Cardiac septum (tissue), 1 donor: ENCODE results near the gene UQCC5. TPM values are rescaled to one million over a fixed set of nuclear protein-coding genes. Genes with fewer than 3 reads are reported as not detected.

Experiments
- DNase-seq: peaks from one replicate; pipeline ENCODE4 v3.0.0-alpha.2; 2020; ENCODE audit warnings: low spot score
- intact Hi-C: fragments of 100-400 bp; cut with DNase I; formaldehyde crosslinking; loops from one replicate; pipeline ENCODE4 v1.14.0; 2022
- total RNA-seq: library from RNA; stranded (reverse); fragmentation: NEBNext Ultra II Directional; extraction: Animal tissue kit (Norgen Biotek cat#: 25700); gene quantifications from one replicate; pipeline ENCODE4 v1.2.1, GENCODE V29; 2021
- donor health status: DM: no; HTN: no; CAD: no.

Gene UQCC5
- total RNA-seq, 1 donor from 2014 or later: 52.9 TPM

DNA sequence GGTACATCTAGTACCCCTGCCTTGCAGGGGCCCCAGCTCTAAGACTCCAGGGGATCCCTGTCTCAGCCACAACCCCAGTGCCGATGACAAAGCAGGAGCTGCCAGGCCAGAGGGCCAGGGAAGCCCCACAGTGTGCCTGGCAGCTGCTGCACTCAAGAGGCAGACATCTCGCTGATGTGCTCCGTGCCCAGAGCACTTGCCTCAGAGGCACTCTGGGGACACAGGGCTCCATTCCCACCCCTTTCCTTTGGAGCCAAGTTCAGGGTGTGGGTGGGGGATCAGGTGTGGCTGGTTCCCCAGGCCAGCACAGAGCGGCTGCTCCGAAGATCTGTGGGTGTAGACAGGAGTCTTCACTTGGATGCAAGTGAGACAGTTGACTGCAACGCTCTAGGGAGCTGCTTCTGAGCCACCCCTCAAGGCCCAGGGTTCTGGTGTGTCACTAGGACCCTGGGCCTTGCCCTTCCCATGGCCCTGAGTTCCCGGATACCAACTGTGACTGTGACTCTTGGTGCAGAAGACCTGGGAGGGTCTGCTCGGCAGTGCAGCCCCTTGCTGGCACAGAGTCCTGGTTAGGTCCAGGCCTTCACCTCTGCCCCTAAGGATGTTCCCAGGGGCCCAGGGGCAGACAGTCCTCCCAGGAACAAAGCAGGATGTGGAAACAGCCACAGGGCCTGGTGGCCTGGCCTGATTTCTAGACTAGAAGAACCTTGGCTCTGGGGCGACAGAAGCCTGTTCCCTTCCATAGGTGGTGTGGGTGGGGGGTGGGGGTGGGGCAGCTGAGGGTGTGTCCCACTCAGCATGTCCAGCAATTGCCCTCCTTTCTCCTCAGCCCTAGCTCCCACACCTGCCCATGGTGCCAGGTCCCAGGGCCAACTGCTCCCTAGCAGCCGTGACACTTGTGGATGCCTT, 5.2 kb upstream of the UQCC5 start:
- intact Hi-C loops: loop anchor here (2.0 to 10.0 kb wide), 2 partner anchors 48 to 634 kb away; partner anchors contain the start of gene PRKCD
- peak; percentile 77 for DNase-seq

DNA sequence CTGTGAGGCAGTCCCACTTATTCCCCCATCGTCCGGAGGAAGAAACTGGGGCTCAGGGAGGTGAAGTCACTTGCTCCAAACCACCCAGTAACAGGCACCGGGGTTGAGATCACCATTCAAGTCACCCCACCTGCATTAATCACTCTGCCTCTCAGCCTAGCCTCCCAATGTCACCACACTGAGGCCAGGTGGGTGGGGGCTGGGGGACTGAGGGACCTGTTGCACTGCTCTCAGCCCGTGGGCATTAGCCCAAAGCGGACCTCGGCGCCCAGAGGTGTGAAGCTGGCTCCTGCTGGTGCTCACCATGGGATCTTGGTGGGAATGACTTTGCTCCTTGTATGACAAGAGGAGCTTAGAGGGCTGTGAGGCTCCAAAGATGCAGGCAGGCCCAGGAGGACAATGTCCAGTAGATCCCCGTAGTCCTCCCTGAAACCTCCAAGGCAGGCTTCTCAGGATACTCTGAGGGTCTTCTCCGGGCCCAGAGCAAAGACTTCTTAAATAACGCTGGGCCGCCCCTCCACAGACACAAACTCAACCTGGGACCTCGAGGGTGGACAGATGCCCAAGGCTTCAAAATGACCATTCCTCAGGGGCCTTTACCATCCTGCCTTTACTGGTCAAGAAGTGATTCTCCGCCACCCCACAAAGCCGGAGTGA, 4.4 kb upstream of the UQCC5 start:
- intact Hi-C loops: loop anchor here (2.0 to 10.0 kb wide), 2 partner anchors 49 to 633 kb away; partner anchors contain the start of gene PRKCD
- DNase-seq: peak; percentile 73

DNA sequence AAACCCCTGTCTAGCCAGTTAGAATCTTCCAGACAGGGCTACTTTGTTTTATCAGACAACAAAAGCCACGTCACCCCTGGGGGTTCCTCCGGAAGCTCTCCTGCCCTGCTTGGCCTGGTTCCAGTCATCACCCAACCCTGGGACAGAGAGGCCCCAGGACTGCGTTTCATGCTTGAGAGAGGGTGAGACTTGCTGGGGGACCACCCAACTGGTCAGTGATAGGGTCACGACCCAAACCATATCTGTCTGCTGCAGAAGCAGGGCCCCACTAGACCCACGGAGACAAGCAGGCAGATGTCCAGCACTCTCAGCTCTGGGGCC, 3.9 kb upstream of the UQCC5 start:
- peak; percentile 58 for DNase-seq
- intact Hi-C loops: loop anchor here (10.0 kb wide), 1 partner anchor 632 kb away; the partner anchor contains the start of gene PRKCD

DNA sequence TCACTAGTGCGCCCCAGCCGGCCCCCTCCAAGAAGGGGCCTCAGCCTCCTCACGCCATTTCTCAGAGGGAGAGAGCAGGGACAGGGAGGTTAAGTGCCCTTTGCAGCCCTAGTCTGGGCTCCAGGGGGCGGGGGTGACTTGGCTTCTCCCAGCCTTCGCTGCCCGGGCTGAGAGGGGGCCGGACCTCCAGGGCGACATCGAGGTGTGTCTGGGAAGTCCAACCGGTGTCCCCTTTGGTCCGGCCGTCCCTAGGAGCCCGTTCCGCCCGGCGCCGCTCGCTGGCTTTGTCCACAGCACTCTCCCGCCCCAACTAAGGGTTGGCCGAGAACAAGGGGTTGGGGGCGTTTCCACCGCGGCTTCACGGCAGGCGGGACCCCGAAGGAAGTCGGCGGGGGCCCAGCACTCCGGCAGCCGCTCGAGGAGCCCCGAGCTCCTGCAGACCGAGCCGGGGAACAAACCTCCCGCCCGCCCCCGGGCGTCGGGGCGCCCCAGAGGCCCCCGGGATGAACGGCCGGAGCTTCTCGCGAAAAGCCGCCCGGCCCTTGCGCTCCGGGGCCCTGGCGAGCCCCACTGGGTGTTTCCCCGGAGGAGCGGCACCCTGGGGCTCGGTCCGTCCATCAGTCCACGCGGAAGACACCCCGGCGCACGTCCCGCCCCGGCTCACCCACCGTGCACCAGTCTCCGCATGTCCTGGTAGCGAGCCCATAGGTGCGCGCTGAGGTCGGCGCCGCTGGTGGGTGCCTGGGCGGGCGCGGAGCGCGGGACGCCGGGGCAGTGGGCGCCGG, 3.4 kb upstream of the UQCC5 start:
- intact Hi-C loops: loop anchor here (10.0 kb wide), 1 partner anchor 632 kb away; the partner anchor contains the start of gene PRKCD

GRCh38 chr3:52533623-52534280, 2.7 kb upstream of the UQCC5 start, which contains the start of gene NT5DC2:
Gene NT5DC2, minus strand, starts transcription at chr3:52533857. Its CDS starts 120 bp downstream, at chr3:52533737.
- intact Hi-C loops: loop anchor here (10.0 kb wide), 1 partner anchor 631 kb away; the partner anchor contains the start of gene PRKCD
- peak; percentile 80 for DNase-seq

More for the DNA sequence above, 3.4 kb upstream of the UQCC5 start:
- peak; percentile 77 for DNase-seq

DNA sequence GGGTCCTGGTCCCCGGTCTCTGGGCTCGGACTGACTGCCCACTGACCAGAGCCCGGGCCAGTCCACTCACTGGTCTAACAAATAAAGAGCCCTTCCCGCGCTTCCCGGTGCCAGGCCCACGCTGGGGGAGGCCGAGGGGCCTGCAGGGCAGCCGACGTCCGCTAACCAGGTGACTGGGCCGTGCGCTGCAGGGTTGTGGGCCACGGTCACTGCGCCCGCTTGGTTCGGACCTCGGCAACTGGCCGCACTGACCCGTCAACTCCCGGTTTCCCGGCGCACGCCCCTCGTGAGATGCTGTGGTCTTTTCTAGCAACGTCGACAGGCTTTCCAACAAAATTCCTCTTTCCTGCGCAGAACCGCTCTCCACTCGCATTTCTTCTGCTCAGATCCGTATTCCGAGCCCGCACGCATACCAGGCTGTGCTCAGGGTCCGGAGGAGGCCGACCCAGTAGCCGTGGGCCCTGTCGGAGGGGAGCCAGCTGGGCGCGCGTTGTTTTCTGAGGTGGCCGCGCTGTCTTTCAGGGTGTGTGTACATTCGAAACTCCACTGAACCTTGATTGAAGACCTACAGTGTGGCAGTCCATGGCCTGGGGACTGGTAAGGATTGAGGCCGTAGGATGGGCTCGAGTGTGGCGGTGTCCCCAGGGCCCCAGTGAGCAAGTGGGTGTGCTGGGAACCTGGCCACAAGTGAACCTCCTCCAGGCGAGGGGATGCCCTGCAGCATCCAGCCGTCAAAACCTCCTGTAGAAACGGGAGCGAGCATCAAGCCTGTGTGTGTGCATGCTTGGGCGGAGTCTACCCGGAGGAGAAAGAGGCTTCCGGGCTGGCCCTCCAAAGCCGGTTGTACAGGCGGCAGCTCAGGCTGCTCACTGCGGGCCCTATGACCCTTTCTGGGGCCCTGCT, 1.9 kb upstream of the UQCC5 start:
- peak; percentile 77 for DNase-seq
- intact Hi-C loops: loop anchor here (5.0 to 10.0 kb wide), 2 partner anchors 62 to 630 kb away; partner anchors contain the start of gene PRKCD

GRCh38 chr3:52535411-52536111, 844 bp upstream of the UQCC5 start:
- DNase-seq: no peak
- intact Hi-C loops: loop anchor here (2.0 to 10.0 kb wide), 3 partner anchors 63 to 629 kb away; partner anchors contain the start of genes NISCH, PRKCD and TNNC1

DNA sequence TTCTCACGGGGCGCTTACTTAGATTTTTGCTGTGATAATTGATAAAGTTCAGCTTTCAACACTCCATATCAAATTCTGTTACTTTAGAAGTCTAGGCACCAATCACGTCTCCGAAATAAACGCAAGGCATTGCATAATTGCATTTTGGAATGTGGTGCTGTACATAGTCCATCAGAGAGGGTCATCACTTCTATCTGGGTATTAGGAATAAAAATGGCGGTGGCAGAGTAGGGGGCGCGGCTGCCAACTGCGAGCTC, 365 bp upstream of the UQCC5 start:
- intact Hi-C loops: loop anchor here (2.0 to 10.0 kb wide), 3 partner anchors 64 to 629 kb away; partner anchors contain the start of genes NISCH, PRKCD and TNNC1
- DNase-seq: no peak

- no peak for DNase-seq
- intact Hi-C loops: loop anchor here (2.0 to 10.0 kb wide), 3 partner anchors 65 to 628 kb away; partner anchors contain the start of genes NISCH, PRKCD and TNNC1
Observed at GRCh38 chr3:52537165-52537620, 788 bp downstream of the UQCC5 start.

GRCh38 chr3:52537726-52538421, 1.5 kb downstream of the UQCC5 start:
- intact Hi-C loops: loop anchor here (2.0 to 10.0 kb wide), 3 partner anchors 66 to 627 kb away; partner anchors contain the start of genes NISCH, PRKCD and TNNC1
- DNase-seq: no peak

DNA sequence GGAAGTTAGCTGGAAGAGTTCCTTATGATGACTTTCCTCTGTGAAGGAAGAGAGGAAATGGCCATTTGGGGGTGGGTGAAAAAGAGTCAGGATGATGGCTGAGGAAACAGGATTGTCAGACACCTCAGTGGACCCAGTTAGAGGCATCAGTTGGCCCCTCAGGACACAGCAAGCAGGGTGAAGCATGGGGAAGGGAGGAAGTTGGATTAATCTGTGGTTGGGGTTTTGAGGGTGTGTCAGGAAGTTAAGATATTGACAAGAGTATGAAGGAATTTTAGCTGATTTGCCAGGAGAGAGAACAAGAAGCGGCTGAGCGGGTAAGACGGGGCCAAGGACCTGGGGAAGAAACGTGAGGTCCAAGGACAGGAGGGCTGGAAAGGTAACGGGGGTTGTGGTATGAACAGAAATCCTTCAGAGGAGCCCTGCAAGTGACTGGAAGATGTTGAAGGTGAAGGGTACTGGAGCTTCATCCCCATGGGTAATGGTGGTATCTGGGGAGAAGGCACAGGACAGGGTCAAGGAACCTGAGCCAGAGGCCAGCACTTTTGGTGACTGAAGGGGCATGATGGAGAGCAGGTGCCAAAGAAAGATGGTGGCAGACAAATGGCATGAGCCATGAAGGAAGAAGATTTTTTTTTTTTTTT, 2.7 kb downstream of the UQCC5 start:
- intact Hi-C loops: loop anchor here (5.0 to 10.0 kb wide), 2 partner anchors 67 to 626 kb away; partner anchors contain the start of gene PRKCD
- DNase-seq: no peak

GRCh38 chr3:52541050-52541449, 4.6 kb downstream of the UQCC5 start:
- intact Hi-C loops: no loop called here
- DNase-seq: no peak

DNA sequence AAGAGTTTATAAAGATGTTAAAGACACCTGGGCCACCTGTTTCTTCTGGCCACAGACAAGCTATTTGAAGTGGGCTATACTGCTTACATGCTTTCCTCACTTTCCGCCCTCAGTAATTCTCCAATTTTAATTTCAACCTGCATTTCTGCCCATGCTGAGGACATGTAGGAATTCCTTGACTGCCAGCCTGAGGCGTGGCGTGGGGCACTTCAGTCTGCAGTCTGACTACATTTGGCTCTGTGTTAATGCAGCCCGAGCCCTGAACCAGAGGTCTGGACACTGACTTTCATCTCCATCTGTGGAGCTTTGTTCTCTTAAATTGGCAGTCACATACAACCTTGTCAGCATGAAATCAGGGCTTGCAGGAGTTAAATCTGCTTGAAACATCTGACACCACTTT, 8.5 kb downstream of the UQCC5 start:
- intact Hi-C loops: no loop called here
- DNase-seq: no peak

DNA sequence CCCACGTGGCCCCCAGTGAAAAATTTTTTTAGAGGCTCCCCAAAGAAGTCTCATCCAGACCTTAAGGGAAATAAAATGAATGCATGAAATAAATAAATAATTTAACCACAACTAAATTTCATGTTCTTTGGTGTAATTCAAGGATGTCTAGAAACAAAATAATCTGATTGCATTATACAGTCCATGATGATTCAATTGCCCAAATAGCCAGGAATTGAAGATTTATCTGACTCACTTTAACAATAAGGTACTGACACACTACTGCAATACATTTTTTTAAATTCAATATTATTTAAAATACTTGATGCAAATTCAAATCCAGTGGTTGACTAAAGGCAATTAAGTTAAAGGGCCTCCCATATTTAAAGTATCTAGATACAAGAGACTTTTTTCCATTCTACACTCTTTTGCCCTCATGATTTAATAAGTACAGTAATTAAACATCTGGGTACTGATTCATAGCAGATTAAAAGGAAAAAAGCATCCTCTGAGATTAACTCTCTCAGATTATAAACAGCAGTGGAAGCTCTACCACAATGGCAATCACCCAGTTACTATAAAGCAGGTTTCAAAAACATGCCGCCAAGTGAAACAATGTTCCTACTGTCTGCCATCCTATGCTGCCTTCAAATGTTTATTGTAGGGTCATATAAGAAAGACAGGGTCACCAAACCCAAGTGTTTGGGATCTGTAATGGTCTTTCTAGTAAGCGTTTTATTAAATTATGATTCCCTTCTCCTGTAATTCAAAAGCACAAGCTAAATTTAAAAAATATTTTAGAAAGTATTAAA, 9.9 kb downstream of the UQCC5 start:
- DNase-seq: no peak
- intact Hi-C loops: no loop called here

- DNase-seq: no peak
- intact Hi-C loops: no loop called here
Observed at GRCh38 chr3:52547143-52547542, 10.7 kb downstream of the UQCC5 start.
